HCEC 1CT (cell line): ENCODE results near the gene PRR7.

ENCODE experiments used
- DNase-seq: peaks from one replicate; pipeline ENCODE4 v3.0.0-alpha.2; 2017

The PRR7 gene

DNA sequence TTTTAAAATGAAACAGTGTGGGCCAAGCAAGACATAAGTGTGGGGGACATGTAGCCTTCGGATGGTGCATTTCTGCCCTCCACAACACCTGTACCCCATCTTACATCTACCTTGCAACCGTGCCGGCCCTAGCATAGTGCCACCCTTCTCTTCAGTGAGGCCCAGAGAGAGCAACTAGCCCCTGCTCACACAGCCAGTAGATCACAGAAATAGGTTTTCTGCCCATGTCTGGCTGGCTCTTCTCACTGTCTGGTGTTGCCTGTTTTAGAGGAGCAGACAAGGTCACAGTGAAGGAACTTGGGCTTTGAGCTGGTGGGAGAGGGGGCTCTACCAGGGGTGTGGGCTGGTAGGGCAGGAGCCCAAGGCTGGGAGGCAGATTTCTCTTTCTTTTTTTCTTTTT lies 39.6 kb downstream of the PRR7 start:
- DNase-seq: no peak

DNA sequence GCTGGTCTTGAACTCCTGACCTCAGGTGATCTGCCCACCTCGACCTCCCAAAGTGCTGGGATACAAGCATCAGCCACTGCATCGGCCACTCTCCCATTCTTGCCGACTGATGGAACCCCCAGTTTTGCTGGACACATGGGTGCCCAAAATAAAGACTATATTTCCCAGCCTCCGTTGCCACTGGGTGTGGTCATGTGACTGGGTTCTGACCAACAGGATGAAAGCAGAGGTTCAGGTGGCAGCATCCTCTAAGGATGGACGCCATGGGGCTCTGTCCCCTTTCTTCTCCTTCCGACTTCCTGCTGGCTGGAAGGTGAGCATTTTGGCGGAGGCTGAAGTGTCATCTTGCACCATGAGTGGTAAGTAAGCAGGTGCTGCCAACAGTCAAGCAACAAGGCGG lies 40.5 kb downstream of the PRR7 start:
- DNase-seq: no peak

DNA sequence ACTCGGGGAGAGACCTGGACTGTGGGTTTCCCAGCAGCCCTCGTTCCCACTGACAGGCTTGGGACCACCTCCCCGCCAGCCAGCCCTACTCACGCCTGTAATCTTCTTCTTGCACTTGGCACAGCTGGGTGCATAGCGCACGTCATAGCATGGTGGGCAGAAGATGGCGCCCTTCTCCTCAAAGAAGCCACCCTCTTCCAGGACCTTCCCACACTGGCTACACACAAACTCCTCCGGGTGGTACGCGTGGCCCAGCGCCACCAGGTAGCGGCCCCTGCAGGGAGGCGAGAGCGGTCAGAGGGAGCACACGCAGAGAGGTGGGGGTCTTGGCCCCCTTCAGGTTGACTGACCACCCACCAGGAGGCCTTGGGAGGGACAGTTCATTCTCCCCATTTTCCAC lies 41.4 kb downstream of the PRR7 start:
- DNase-seq: no peak

DNA sequence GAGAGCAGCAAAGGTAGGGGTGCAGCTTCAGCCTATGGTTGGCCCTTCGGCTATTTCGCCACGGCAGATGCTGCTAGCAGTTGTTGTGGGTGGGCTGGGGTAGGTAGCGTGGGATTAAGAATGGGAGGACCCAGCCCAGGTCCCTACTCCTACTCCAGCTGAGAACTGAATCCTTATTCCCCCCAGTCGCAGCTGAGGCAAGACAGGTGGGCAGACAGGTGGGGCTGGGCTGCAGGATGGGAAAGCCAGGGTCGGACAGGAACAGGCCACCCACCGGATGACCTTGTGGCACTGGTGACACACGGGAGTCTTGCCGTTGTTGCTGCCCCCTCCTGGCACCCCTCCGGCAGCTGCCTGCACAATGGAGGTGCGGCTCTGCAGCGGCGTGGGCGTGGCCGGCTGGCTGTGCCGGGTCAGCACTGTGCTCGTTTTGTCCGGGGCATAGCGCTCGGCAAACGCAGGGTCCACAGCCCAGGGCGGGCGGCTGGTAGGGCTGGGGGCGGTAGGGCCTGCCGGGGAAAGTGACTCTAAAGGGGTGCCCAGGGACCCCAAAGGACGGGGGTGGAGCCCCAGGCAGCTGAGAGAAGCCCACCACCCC lies 42.6 kb downstream of the PRR7 start:
- DNase-seq: no peak

DNA sequence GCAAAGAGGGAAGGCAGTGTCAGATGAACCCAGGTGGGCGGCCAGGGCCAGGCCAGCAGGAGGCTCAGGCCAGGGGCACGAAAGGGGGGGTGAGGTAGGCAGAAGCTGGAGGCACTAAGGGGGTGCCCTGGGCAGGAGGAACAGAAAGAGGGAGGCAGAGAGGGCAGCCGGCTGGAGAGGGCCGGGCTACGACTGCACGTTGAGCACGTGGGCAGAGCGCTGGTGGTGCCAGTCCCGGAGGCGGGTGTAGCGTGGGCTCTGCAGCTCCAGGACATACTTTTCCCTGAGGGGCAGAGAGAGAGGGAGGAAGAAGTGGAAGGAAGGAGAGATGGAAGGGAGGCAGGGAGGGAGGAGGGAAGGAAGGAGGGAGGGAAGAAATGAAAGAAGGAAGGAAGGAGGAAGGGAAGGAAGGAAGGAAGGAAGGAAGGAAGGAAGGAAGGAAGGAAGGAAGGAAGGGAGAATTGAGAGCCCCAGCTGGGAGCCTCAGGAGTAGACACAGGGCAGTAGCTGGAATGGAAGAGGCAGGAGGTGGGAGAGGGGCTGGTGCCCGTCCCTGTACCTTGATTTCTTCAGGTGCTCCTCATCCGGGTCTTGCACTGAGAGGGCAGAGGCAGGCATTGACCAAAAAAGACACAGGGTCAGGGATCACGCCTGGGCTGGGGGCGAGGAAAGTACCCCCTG lies 43.8 kb downstream of the PRR7 start:
- DNase-seq: no peak

DNA sequence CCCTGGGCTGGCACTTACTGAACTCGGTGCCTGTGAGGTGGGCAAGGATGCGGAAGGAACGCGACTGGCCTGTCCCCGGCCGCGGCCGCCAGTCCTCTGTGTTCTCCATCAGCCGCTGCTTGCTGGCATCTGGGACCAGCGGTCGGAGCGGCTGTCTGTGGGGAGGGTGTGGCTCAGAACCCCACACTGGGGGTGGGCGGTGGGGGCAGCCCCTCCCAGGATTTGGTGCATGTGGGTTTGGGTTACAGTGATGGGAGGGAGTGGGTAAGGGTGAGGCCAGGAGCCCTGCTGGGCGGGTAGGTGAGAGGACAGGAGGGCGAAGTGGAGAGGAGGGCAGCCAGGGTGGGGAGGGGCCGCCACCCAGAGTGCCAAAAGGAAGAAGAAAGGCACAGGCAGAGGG lies 44.4 kb downstream of the PRR7 start:
- no peak for DNase-seq

DNA sequence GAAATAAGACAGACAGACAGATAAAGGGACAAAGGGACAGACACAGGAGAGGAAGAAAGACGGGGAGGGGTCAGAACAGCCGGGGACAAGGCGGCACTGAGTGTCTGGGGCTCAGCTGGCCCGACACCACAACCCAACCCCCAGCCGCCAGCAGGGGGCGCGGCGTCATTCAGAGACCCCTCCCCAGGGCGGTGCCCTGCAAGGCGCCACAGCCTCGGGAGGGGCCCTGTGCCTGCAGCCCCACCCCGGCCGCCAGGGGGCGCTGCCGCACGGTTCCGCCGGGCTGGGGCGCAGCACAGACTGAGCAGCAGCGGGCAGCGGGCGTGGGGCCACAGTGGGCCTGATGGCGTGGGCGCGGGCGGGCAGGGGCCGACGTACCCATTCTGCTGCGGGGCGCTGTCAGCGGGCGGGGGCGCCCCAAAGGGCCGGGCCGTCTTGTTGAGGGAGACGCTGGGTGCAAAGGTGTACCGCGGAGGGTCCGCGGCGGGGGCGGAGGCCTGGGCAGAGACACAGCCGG lies 44.9 kb downstream of the PRR7 start:
- no peak for DNase-seq

DNA sequence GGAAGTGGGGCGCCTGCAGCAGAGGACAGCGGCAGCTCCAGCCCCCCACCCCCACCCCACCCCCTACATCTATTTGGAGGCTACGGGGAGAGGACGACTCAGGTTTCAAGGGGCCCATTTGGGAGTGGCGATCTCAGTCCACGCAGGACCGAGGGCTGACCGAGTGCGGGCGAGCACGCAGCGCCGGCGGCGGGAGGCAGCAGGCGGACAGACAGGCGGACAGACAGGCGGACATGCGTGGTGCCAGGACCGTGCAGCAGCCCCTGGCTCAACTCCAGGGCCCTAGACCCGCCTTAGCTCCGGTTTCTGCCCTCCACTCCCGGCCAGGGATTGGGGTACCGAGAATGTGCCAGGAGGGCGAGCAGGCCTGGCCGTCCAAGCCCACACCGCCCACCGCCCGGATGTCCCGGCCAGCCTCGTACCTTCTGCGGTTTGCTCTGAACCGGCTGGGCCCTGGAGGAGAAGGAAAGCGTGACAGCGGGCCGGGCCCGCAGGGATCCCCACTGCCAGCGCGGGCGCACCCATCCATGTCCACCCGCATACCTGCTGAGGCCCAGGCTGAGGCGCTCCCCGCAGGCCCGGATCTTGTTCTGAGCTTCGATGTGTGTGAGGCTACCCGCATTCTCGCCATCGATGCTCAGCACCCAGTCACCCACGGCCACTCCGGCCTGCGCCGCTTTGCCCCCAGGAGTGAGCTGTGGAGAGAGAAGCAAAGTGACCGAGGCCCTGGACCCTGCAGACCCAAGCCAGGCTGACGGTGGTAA lies 45.6 kb downstream of the PRR7 start:
- DNase-seq: no peak

DNA sequence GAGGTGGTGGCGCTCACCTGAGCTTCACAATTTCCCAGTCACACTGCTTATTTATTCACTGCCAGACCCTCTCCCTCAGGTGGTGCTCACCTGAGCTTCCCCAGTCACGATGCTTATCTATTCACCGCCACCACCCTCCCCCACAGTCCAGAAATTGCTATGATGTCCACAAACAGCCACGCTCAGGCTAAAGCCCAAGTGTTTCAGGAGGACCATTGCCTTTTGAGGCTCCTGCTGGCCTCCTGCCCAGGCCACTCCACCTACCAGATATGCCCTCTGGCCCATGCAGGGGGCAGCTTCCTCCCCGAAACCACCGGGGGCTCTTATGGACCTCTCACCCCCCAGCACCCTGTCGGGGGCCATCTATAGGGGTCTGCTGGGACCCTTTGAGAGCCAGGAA lies 46.2 kb downstream of the PRR7 start:
- no peak for DNase-seq

DNA sequence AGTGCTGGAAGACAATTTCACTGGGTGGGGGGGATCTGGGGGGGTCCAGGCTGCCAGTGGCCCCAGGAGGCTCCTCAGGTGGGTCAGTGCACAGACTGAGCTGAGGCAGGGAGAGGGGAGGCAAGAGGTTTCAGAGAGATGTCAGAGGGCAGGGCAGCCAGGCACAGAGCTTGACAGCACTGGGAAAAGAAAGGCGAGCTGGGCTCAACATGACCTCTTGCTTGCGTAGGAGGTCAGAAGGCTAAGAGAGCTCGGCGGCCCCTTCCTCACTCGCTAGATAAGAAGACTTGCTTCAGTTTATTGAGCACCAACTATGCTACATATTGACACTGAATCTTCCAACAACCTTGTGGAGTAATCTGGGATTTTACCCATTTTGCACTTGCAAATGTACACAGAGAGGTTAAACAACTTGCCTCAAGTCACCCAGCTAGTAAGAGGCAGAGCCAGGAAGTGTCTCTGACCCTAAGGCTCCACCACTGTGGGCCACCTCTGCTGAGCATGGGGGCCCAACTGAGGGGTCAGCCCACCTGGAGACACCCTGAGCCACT lies 47.3 kb downstream of the PRR7 start:
- no peak for DNase-seq

DNA sequence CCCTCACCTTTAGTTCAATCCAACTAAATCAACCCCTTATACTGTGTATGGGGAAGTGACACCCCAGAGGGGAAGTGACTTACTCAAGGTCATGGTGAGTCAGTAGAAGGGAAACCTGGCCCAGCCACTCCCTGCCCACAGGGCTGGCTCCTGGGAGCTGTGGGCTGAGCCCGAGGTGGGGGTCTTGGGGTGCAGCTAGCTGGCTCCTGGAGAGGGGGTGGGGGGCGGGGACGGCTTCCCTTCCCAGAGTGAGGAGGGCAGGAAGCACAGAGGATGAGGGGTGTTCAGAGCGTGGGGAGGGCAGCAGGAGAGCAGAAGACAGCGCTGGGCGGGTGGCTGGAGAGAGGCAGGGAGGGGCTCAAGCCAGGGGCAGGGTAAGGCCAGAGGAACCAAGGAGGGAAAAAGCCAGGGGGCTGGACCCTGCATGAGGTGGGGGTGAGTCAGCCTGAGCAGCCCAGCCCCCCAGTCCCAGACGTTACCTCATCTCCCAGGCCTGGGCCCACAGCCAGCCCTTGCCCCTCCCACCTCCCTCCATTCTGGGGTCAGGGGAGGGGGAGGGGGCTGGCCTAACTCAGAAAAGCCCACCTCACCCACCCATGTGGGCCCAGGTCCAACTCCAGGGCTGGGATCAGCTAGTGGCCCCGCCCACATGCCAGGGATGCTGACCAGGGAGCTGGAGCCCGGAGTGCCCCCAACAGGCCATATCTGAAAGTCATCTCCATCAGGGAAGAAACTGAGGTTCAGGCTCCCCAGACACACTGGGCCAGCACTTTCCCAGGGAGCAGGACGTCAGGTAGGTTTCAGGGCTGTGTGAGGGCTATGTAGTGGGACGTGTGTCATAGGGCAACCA lies 48.0 kb downstream of the PRR7 start:
- DNase-seq: peak; percentile 90

DNA sequence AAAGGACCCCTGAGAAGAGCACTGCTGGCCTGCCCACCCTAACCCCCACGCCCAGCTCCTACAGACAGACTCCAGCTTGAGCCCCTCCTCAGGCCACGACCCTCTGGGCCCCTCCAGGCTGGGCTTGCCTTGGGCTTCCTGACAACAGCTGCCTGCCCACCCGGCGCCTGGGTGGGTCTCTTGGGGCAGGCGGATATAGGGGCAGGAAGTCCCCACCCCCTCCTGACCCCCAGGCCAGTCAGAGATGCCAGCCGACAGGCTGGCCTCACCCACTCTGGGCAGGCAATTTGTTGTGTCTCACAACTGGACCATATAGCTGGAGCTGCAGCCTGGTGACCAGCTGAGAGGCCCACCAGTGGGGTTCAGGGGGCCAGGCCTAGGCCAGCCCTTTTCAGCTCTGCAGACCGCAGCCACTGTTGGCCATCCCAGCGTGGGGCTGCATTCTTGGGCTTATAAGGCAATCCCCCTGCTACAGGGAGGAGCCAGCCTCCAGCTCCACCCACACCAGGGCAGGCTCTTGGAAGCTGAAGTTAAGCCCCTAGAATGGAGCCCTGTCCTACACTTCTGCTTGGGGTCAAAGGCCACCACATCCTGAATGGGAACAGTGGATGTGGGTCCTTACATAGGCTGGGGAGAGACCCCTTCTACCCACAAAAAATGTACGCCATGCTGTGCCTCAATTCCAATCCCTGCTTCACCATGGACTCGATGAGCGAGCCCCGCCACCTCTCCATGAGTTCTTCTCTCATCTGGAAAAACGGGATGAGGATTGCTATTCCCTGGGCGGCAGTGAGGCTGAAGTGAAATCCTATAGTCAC lies 48.8 kb downstream of the PRR7 start:
- DNase-seq: peak; percentile 92

DNA sequence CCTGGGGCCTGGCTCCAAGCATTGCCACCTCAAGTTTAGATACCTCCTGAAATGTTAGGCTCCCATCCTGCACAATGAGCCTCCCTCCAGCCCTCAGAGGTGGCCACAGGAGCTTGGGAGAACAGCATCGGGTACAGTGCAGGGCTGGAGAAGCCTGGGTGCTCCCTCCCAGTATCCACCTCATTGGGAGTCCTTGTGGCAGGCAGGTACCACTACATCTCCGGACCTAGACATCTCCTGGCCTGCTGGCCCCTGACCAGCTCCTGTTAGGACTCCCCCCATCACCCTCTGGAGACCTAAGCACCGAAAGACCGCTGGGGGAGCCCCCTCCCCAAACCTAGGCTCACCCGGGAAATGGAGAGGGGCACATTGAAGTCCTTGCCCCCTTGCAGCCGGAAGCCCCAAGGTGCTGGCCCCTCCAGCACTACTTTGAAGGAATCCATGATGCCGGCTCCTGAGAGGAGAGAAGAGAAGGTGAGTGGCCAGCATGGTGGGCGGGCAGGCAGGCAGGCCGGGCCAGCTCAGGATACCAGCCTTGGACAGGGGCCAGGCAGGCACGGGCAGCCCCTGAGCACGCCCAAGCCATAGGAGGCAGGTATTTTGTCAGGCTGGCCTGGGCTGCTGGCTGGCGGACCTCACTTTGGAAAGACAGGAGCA lies 49.6 kb downstream of the PRR7 start:
- DNase-seq: peak; percentile 70

DNA sequence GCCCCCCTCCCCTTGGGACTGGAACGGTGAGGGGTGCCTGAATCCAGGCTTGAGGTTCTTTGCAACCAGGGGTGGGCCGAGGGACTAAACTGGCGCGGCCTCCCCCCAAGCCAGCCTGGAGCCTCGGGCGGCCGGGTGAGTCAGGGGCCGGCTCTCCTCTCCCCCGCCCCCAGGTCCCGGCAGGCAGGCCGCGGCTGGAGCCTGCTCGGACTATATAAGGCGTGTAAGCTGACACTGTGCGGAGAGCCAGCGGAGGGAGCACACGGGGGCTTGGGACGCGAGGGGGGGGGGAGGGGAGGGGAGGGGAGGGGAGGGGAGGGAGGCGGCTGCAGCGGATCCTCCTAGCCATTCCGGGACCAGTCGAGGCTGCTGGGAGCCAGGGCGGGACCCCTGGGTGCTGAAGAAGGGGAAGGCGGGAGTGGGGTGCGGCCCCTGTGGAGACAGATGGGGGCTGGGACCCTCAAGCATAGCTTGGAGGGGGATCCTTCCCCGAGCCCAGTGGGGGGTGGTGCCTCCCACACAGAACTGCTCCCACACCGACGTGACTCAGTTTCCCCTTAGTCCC lies 50.2 kb downstream of the PRR7 start:
- peak; percentile 96 for DNase-seq

DNA sequence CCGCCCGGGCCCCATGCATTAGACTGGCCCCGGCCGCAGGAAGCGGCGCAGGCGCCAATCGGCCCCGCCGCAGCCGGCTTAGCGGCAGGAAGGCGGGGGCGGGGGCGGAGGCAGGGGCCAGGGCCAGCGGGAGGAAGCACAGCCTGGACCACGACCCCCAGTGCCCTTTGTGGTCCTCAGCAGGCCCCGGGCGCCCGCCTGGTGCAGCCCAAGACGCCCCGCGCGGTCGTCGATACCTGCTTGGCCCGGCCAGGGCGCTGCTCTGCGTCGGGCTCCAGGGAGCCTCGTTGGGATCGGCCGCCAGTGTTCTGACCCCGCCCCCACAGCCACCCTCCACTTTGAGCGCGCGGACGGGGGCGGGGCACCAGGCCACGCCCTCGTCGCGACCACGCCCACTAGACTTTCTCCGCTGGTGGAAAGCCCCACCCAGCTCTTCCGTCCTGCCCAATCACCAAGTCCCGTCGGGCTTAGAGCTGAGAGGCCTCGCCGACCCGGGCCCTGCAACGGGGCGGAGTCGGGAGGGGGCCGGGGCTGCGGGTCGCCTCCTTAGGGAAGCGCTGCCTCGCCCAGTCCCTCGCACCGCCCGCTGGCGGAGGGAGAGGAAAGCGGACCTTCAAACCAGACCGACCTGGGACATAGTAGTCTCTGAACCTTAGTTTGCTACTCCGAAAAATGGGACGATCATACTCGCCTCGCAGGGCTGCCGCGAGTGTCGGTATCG lies 50.8 kb downstream of the PRR7 start, which contains the start of gene PDLIM7:
Gene PDLIM7 (minus strand): TSS at position 313 of the 721 bp plus-strand sequence. CDS start 1,092 bp downstream, outside the sequence.
- peak; percentile 98 for DNase-seq

DNA sequence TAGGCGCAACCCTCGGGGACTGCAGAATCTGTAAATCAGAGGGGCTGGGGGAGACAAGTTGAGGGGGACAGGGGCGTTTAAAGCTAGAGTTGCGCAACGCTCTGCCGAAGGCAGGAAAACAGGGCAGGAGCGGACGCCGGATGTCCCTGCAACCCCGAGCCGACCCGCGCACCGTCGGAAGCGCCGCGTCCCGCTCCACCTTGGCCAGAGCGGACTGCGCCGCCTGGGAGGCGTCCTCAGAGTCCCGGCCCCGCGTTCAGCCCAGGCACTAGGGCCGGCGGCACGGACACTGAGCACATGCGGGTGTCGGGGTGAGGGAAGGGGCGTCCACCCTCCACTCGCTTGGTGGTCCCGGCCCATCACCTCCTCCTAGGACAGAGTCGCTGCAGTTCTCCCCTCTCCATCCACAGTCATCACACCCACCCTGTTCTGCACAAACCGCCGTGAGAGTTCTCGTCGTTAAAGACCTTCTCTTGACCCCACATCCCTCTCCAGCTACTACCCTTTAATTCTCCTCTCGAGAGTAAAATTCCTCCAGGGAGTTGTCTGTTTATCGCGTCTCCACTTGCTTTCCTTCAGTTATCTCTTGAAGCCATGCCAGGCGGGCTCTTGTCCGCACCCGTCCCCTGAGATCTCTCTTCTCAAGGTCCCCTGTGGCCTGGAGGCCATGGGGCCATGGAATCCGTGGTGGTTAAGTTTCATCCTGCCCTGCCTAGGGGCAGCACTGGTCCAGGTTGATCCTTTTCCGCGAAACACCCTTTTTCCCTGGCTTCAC lies 51.6 kb downstream of the PRR7 start:
- no peak for DNase-seq

DNA sequence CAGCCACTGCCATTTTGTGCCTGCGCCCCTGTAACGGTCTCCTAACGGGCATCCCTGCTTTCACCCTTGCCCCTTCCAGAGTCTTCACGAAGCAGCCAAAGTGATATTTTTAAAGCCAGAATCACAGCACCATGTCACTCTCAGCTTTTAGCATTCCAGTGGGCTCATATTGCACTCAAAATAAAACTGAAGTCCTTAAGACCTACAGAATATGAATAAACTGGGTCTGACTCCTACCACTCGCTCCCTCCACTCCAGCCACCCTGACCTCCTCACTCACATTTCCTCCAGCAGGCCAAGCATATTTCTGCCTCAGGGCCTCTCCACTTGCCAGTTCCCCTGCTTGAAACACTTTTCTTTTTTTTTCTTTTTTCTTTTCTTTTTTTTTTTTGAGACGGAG lies 53.2 kb downstream of the PRR7 start:
- no peak for DNase-seq

DNA sequence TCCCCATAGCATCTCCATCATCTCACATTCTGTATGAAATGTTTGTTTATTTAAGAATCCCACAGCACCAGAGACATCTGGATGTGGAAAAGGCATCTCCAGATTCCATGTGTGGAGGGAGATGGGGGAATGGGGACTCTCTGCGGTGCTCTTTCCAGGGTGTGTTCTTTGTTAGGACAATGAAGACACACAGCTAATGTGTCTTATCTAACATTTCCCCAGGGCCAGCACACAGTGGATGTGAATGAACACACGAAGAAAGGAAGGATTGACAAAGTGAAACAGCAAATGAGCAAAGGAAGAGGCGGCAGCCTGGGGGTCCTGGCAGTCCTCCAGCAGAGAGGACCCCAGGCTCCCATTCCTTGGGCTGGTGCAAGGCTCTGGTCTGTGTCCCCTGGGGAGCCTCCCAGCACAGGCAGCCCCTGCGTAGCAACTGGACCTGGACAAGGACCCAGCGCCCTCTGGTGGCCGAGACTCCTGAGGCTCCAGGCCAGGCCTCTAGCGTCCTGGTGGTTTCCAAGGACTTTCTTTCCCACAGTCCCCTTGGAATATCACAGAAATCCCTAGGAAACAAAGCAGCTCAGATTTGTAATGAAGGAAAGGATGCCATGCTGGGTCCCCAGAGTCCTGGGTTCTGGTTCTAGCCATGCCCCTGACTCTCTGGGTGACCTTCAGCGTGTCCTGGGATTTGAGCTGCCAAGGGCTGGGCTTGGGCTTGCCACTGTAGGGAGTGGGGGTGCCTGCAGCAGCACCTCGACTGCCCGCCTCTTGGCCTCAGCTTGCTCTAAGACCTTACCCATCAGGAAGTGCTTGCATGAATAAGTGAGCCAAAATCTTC lies 54.3 kb downstream of the PRR7 start:
- DNase-seq: peak; percentile 70
